ENCODE measurements around the gene LTBR. TPM values are rescaled to one million over a fixed set of nuclear protein-coding genes. Genes with fewer than 3 reads are reported as not detected.
A peak's percentile ranks its signal among the peaks of the same experiment; 100 is the strongest.

Gene LTBR
- total RNA-seq, 1 donor from 2014 or later = 1.7 TPM

DNA sequence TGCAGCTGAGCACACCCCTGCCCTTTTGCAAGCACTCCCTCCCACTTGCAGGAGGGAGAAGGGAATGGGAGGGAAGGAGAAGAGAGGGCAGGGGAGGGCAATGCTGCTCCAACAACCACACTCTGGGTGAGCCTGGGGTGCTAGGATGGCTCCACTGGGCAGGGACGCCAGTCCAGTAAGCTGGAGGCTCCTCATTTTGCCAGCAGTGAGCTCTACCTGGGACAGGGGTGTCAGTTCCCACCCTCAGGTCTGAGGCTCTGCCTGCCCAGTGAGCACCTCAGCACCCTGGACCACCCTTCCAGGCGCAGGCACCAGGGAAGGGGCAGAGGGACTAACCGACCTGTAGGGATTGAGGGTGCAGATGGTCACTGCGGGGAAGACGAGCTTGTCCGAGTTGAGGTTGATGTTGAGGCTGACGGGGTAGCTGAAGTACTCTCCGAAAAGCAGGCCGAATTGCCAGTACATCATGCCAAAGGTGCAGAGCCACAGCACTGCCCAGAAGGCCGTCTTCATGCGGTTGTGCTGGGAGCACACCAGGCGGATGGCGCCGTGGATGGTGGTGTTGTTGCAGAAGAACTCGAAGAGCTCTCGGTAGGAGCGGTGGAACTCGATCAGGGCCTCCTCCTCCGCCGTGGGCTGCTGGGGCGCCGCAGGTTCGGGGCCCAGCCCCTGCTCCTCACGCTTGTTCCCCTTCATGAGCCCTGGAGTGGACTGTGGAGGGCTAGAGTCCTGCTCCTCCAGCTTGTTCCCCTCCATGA, 9.8 kb upstream of the LTBR start:
- H3K36me3 Mint-ChIP-seq (ENCODE audit: low read depth) = no peaks in the 10 kb centered on the region
- H3K27ac Mint-ChIP-seq (ENCODE audit: unreplicated experiment) = no peak overlapping the region
- H3K27me3 Mint-ChIP-seq (ENCODE audit: low read depth) = peaks cover 24% of the 10 kb centered on the region
- H3K4me3 Mint-ChIP-seq = no peak overlapping the region
- no peaks in the 10 kb centered on the region for H3K9me3 Mint-ChIP-seq
- TF ChIP-seq, protein P1, sequence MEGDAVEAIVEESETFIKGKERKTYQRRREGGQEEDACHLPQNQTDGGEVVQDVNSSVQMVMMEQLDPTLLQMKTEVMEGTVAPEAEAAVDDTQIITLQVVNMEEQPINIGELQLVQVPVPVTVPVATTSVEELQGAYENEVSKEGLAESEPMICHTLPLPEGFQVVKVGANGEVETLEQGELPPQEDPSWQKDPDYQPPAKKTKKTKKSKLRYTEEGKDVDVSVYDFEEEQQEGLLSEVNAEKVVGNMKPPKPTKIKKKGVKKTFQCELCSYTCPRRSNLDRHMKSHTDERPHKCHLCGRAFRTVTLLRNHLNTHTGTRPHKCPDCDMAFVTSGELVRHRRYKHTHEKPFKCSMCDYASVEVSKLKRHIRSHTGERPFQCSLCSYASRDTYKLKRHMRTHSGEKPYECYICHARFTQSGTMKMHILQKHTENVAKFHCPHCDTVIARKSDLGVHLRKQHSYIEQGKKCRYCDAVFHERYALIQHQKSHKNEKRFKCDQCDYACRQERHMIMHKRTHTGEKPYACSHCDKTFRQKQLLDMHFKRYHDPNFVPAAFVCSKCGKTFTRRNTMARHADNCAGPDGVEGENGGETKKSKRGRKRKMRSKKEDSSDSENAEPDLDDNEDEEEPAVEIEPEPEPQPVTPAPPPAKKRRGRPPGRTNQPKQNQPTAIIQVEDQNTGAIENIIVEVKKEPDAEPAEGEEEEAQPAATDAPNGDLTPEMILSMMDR (conservative IDR thresholded peaks at IDR 0.05) = no peak
- H3K4me1 Mint-ChIP-seq = peaks cover 37% of the 10 kb centered on the region
- no peak for DNase-seq (ENCODE audit: low read depth, low spot score)

DNA sequence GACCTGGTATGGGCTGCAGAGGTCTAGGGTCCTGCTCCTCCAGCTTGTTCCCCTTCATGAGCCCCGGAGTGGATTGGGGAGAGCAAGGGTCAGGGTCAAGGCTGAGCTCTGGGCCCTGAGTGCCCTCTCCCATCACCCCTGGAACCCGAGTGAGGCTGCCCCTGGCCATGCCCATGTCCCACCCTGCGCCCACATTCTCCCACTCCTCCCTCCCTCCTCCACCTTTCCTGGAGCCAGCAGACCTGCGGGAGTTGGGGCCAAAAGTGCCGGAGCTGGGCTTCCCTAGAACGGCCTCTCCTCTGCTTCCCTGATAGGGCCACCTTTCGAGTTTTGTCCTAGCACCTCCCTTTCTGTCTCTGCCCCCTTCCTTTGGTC, 9.2 kb upstream of the LTBR start:
- Mint-ChIP-seq H3K36me3 (ENCODE audit: low read depth) (no peaks in the 10 kb centered on the region), H3K4me3 (no peak overlapping the region)

DNA sequence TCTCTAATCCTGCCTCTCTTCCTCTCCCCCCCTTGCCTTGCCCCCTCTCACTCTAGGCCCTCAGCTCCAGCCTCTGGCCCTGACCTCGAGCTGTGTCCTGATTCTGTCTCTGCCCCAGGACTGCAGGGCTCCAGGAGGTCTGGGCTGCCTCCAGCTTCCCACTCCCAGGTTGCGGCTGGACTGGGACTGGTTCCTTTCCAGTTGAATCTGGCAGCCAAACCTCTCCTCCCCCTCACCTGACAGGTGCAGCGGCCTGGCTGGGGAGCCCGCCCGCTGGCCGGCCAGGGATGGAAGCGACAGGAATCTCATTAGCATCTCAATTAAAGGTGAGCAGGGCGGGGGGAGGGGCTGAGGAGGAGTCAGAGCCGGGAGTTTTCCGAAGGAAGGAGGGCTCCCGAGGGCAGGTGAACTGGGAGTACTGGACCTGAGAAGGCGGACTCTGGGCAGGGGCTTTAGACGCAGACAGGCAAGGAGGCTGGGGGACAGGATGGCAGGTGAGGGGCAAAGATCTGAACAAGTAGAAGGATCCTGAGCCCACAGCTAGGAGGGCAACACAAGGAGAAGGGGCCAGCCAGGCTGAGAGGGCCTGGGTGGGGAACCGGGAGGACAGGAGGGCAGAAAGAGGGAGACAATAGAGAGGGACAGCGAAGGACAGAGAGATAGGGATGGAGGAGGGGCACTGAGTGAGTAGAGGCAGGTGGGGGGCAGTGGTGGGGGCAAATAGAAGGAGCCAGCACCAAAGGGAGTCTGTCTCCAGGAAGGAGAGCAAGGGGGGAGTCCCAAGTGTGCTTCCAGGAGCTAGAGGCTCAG, 8.5 kb upstream of the LTBR start, which contains the start of gene SCNN1A:
Gene SCNN1A, minus strand, starts transcription at position 295 of the 810 bp plus-strand sequence. CDS start 780 bp downstream, outside the sequence.
- Mint-ChIP-seq H3K9me3 (no peaks in the 10 kb centered on the region), H3K27me3 (ENCODE audit: low read depth) (peaks cover 24% of the 10 kb centered on the region), H3K36me3 (ENCODE audit: low read depth) (no peaks in the 10 kb centered on the region), H3K27ac (ENCODE audit: unreplicated experiment) (peak within 1 kb of the TSS; percentile 69), H3K4me3 (no peak within 1 kb of the TSS), H3K4me1 (peaks cover 39% of the 10 kb centered on the region)
- TF ChIP-seq, protein P1 (conservative IDR thresholded peaks at IDR 0.05) = no peak
- no peak for DNase-seq (ENCODE audit: low read depth, low spot score)

More for the DNA sequence above, 9.2 kb upstream of the LTBR start:
- Mint-ChIP-seq H3K27ac (ENCODE audit: unreplicated experiment) (peak overlapping the region; percentile 68), H3K27me3 (ENCODE audit: low read depth) (peaks cover 24% of the 10 kb centered on the region), H3K9me3 (no peaks in the 10 kb centered on the region), H3K4me1 (peaks cover 39% of the 10 kb centered on the region)
- no peak for DNase-seq (ENCODE audit: low read depth, low spot score)
- TF ChIP-seq, protein P1 (conservative IDR thresholded peaks at IDR 0.05) = no peak

DNA sequence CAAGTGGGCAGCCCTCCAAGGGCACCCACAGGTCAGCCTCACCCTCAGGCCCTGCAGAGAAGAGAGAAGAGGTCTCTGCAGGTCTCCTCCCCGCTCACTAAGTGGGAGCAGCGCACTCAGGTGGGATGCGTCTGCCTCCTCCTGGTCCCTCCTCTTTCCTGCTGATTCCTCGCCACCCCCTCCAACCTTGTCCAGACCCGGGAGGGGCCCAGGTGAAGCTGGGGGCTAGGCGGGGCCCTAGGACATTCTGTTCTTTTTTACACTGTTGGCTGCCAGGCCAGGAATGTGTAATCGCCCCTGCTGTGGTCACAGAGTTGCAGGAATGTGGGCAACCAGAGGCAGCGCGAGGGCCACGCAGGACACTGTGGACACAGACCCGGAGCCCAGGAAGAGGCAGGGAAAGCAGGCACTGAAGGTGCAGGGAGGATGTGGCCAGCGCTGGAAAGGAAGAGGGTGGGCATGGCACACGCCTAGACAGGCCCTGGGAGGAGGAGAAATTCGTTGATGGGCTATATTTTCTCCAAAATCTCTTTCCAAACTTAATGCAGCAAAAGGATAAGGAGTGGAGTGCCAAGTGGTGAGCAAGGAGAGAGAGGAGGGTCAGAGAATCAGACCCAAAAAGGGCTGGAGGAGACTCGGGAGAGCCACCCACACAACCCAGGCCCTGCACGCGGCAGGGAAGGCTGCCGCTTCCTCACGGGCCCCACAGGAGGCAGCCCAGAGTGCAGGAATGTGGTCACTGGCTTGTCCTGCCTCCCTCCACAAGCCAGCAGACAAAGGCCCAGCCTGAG, 7.7 kb upstream of the LTBR start:
- Mint-ChIP-seq H3K9me3 (no peaks in the 10 kb centered on the region), H3K36me3 (ENCODE audit: low read depth) (no peaks in the 10 kb centered on the region), H3K4me1 (peaks cover 31% of the 10 kb centered on the region), H3K27ac (ENCODE audit: unreplicated experiment) (peak overlapping the region; percentile 69), H3K27me3 (ENCODE audit: low read depth) (peaks cover 20% of the 10 kb centered on the region), H3K4me3 (no peak overlapping the region)
- TF ChIP-seq, protein P1 (conservative IDR thresholded peaks at IDR 0.05) = peak; percentile 64
- no peak for DNase-seq (ENCODE audit: low read depth, low spot score)
